HepG2 (cell line): ENCODE measurements around the gene ARHGAP30. TPM values are rescaled to one million over a fixed set of nuclear protein-coding genes. Genes with fewer than 3 reads are reported as not detected.
A peak's percentile ranks its signal among the peaks of the same experiment; 100 is the strongest.

ENCODE experiments used
- CBX2 ChIP-seq, 2 experiments: fragments of 200-600 bp in 1 of 2; sonication (generic); formaldehyde crosslinking in 1 of 2; IDR thresholded peaks; 2 replicates each; pipeline versions ENCODE4 v1.7.0 to v1.8.1; 2018 to 2022; ENCODE audit warnings: low read depth in 2 of 2, low read length in 1 of 2, mild to moderate bottlenecking in 1 of 2, missing genetic modification reagents in 1 of 2
- CHD4 ChIP-seq: fragments of 200-600 bp; sonication (generic); IDR thresholded peaks from 2 replicates; pipeline ENCODE4 v1.7.0; 2017; ENCODE audit warnings: mild to moderate bottlenecking, low read length, borderline replicate concordance
- HDAC6 ChIP-seq: fragments of 200-600 bp; sonication (generic); IDR thresholded peaks from 2 replicates; pipeline ENCODE4 v1.7.0; 2017; ENCODE audit warnings: mild to moderate bottlenecking, antibody characterized with exemption, low read length, low read depth
- MEF2D ChIP-seq: sonication (generic); formaldehyde crosslinking; IDR thresholded peaks from 2 replicates; pipeline ENCODE4 v1.5.1; 2020; ENCODE audit warnings: mild to moderate bottlenecking, missing genetic modification reagents
- ONECUT2 ChIP-seq: sonication (generic); formaldehyde crosslinking; IDR thresholded peaks from 2 replicates; pipeline ENCODE4 v1.4.0; 2020; ENCODE audit warnings: missing genetic modification reagents
- PCBP2 ChIP-seq: fragments of 200-400 bp; formaldehyde crosslinking; optimal IDR thresholded peaks from 2 replicates; pipeline ENCODE3; 2018; ENCODE audit warnings: low read length, low read depth; ENCODE audit not compliant: poor library complexity, severe bottlenecking
- SOX6 ChIP-seq, 2 experiments: fragments of 450-650 bp in 1 of 2; sonication (generic) in 1 of 2; formaldehyde crosslinking in 1 of 2; IDR thresholded peaks; 2 replicates each; pipeline versions ENCODE4 v1.4.0 to v1.6.1; 2017 to 2020; ENCODE audit warnings: antibody characterized with exemption in 1 of 2, mild to moderate bottlenecking in 1 of 2, missing genetic modification reagents in 1 of 2
- SP140L ChIP-seq: sonication (generic); formaldehyde crosslinking; IDR thresholded peaks from 2 replicates; pipeline ENCODE4 v1.4.0; 2020; ENCODE audit warnings: missing genetic modification reagents, borderline replicate concordance
- THAP11 ChIP-seq: IDR thresholded peaks from 2 replicates; pipeline ENCODE4 v1.6.1; 2016; ENCODE audit warnings: missing biosample characterization, missing genetic modification reagents
- ZFP82 ChIP-seq: sonication (generic); formaldehyde crosslinking; IDR thresholded peaks from 2 replicates; pipeline ENCODE4 v1.5.1; 2020; ENCODE audit warnings: mild to moderate bottlenecking, missing genetic modification reagents, borderline replicate concordance
- ZHX2 ChIP-seq, 2 experiments: sonication (generic) in 1 of 2; formaldehyde crosslinking in 1 of 2; IDR thresholded peaks; 2 replicates each; pipeline versions ENCODE4 v1.6.1 to v1.9.0; 2014 to 2022; ENCODE audit warnings: antibody characterized with exemption in 1 of 2, borderline replicate concordance in 1 of 2, inconsistent platforms in 1 of 2, low read depth in 1 of 2, missing genetic modification reagents in 1 of 2
- ZNF282 ChIP-seq: fragments of 450-650 bp; IDR thresholded peaks from 2 replicates; pipeline ENCODE4 v1.6.1; 2018; ENCODE audit not compliant: partially characterized antibody
- ZNF674 ChIP-seq: sonication (generic); formaldehyde crosslinking; IDR thresholded peaks from 2 replicates; pipeline ENCODE4 v1.5.0; 2020; ENCODE audit warnings: low read depth, mild to moderate bottlenecking, missing genetic modification reagents
- ZNF678 ChIP-seq: sonication (generic); formaldehyde crosslinking; IDR thresholded peaks from 2 replicates; pipeline ENCODE4 v1.4.0; 2020; ENCODE audit warnings: mild to moderate bottlenecking, missing genetic modification reagents
- ZNF747 ChIP-seq: sonication (generic); formaldehyde crosslinking; IDR thresholded peaks from 2 replicates; pipeline ENCODE4 v1.8.1; 2023; ENCODE audit warnings: missing genetic modification reagents, mild to moderate bottlenecking, borderline replicate concordance
- ZNF75D ChIP-seq: sonication (generic); formaldehyde crosslinking; IDR thresholded peaks from 2 replicates; pipeline ENCODE4 v1.8.1; 2023; ENCODE audit warnings: missing genetic modification reagents, mild to moderate bottlenecking, borderline replicate concordance
- polyA plus RNA-seq, 8 experiments: library from polyadenylated mRNA; depleted of rRNA in 3 of 8; stranded (reverse) in 7 of 8; unstranded in 1 of 8; fragments of >200 nt; fragmentation: Illumina TruSeq in 4 of 8; extraction: Trizol in 4 of 8; gene quantifications; 2 replicates each; pipeline versions ENCODE4 v1.2.1 to v1.2.3, GENCODE V29; 2011 to 2016; ENCODE audit warnings: low read depth in 4 of 8, missing spikeins in 1 of 8, mixed read lengths in 1 of 8; ENCODE audit not compliant: insufficient read depth in 1 of 8
- total RNA-seq, 5 experiments: library from RNA; depleted of rRNA; stranded (reverse); fragments of >200 nt; fragmentation: Illumina TruSeq; extraction: Trizol; gene quantifications; 2 replicates each; pipeline ENCODE4 v1.2.3, GENCODE V29; 2016; ENCODE audit warnings: low read depth in 1 of 5
- TF ChIP-seq, protein P1 (sequence below): sonication (generic); formaldehyde crosslinking; IDR thresholded peaks from 2 replicates; pipeline ENCODE4 v1.8.1; 2023; ENCODE audit warnings: mild to moderate bottlenecking, moderate library complexity, missing genetic modification reagents
- TF ChIP-seq, protein P2 (sequence below): IDR thresholded peaks from 2 replicates; pipeline ENCODE4 v1.6.1; 2012; ENCODE audit warnings: inconsistent platforms
- TF ChIP-seq, protein P3 (sequence below): sonication (generic); formaldehyde crosslinking; IDR thresholded peaks from 2 replicates; pipeline ENCODE4 v1.8.1; 2023; ENCODE audit warnings: mild to moderate bottlenecking, missing genetic modification reagents

ARHGAP30 gene
- total and polyA plus RNA-seq, 2 of the 13 experiments (the other 11 are each of a cell fraction or from before 2014, with no cell fraction given), result 0.13 to 0.20 TPM

DNA sequence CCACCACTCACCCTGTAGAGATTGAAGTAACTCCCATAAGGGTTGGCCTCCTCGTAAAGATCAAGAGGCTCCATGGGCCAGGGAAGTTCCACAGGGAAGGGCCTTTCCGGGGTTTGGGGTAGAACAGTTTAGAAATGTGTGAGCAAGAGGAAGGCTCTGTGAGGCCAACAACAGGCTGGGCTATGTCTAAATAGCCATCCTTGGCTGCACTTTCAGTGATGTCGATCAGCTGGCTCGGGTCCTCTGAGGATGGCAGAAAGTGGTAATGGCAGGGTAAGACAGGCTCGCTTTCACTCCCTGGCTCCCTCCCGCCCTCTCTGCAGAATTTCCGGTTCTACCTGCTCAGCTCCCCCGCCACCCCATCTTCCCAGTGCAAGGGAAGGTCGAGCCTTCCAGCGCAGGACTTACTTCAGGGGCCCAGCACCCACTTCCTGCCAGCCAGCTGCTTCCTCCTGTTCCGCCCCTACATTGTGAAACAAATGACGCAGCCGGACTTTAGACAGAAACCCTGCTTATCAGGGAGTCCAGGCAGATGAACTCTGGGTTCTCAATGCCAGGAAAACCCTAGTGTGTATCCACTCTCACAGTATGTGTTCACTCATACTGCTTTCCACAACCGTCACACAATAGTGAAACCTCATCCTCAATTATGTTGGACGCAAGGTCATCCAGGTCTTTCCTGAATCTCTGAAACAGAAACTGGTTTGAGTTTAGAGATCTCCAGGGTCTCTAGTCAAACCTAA, 56.0 kb downstream of the ARHGAP30 start (continued):
- TF ChIP-seq ZNF747 (CRISPR knock-in tag) (no peak; the same call in none of the 2 replicates), HDAC6 (no peak), ZNF674 (CRISPR knock-in tag) (no peak), ZNF282 (no peak), ONECUT2 (CRISPR knock-in tag) (peak; percentile 32; the same call in 1 of the 2 replicates), SP140L (CRISPR knock-in tag) (no peak), ZNF75D (CRISPR knock-in tag) (no peak), MEF2D (CRISPR knock-in tag) (peak; percentile 90), ZNF678 (no peak), ZFP82 (CRISPR knock-in tag) (no peak), ZHX2 (IDR thresholded peaks at IDR 0.05; ENCODE audit: low read depth) (peak; percentile 74; the same call in 1 of the 2 replicates), ZHX2 (CRISPR knock-in tag; IDR thresholded peaks at IDR 0.05; ENCODE audit: borderline replicate concordance) (no peak), CBX2 (IDR thresholded peaks at IDR 0.05; ENCODE audit: low read depth, low read length) (no peak), CBX2 (CRISPR knock-in tag; IDR thresholded peaks at IDR 0.05; ENCODE audit: low read depth) (no peak), SOX6 (IDR thresholded peaks at IDR 0.05) (no peak), SOX6 (CRISPR knock-in tag; IDR thresholded peaks at IDR 0.05) (peak; percentile 98), THAP11 (CRISPR knock-in tag) (peak; percentile 89), PCBP2 (no peak), CHD4 (peak; percentile 90; the same call in 1 of the 2 replicates)
- TF ChIP-seq, protein P1, sequence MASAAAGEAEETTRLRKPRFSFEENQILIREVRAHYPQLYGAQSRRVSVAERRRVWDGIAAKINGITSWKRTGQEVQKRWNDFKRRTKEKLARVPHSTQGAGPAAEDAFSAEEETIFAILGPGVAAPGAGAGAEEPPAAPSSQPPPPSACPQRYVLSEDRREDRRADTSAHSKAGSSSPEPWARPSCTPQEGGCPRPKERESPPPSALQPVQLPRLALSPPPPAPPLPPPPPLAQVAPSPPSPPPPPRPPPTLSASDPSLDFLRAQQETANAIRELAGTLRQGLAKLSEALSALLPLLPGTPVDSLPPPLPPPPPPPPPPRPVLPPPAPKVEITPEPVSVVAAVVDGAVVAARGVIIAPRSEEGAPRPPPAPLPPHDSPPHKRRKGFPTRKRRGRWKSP (CRISPR knock-in tag), result no peak; the same call in 1 of the 2 replicates
- TF ChIP-seq, protein P2, sequence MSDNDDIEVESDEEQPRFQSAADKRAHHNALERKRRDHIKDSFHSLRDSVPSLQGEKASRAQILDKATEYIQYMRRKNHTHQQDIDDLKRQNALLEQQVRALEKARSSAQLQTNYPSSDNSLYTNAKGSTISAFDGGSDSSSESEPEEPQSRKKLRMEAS, result peak; percentile 82
- TF ChIP-seq, protein P3, sequence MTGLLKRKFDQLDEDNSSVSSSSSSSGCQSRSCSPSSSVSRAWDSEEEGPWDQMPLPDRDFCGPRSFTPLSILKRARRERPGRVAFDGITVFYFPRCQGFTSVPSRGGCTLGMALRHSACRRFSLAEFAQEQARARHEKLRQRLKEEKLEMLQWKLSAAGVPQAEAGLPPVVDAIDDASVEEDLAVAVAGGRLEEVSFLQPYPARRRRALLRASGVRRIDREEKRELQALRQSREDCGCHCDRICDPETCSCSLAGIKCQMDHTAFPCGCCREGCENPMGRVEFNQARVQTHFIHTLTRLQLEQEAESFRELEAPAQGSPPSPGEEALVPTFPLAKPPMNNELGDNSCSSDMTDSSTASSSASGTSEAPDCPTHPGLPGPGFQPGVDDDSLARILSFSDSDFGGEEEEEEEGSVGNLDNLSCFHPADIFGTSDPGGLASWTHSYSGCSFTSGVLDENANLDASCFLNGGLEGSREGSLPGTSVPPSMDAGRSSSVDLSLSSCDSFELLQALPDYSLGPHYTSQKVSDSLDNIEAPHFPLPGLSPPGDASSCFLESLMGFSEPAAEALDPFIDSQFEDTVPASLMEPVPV, result no peak
